GM18873 (cell line): Measurements from ENCODE around the gene AJAP1.

Source experiments
- ATAC-seq: cut with Tn5 transposase; IDR thresholded peaks from one replicate; pipeline ENCODE4 v1.9.1; 2021; ENCODE audit warnings: mild to moderate bottlenecking, moderate library complexity, moderate number of reproducible peaks; ENCODE audit not compliant: unreplicated experiment, low FRiP score

Gene AJAP1

DNA sequence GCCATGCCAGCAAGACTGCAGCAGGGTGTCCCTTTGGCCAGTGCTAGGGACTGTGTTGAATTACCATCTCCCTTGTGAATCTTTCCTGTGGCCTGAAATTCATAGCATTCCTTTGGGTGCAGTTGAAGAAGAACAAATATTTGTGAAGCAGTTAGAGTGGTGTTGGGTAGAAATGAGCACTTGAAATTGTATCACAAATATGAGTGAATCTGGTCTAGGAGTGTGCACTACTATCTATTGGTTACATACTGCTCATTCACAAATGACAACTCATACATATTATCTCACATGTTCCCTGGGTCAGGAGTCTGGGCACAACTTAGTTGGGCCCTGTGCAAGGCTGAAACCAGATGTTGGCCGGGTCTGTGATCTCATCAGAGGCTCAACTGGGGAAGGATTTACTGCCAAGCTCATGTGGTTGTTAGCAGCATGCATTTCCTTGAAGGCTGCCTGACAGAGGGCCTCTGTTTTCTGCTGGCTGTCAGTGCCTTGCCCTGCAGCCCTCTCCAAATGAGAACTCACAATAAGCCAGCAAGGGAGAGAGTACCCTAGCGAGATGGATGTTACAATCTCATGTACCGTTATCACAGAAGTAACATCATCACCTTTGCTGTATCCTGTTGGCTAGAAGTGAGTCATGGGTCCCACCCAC is 23.8 kb downstream of the AJAP1 start:
- ATAC-seq = no peak

GRCh38 chr1:4681026-4681425 is 26.6 kb downstream of the AJAP1 start:
- no peak for ATAC-seq

- no peak for ATAC-seq
Measured at GRCh38 chr1:4682607-4683220, 28.3 kb downstream of the AJAP1 start.

GRCh38 chr1:4684136-4684535 is 29.7 kb downstream of the AJAP1 start:
- ATAC-seq = no peak

- no peak for ATAC-seq
Measured at GRCh38 chr1:4684864-4685522, 30.6 kb downstream of the AJAP1 start.

GRCh38 chr1:4685523-4685865 is 31.1 kb downstream of the AJAP1 start:
- ATAC-seq = no peak

GRCh38 chr1:4687943-4688342 is 33.5 kb downstream of the AJAP1 start:
- no peak for ATAC-seq

- ATAC-seq = no peak
Measured at GRCh38 chr1:4689271-4689935, 35.0 kb downstream of the AJAP1 start.

- no peak for ATAC-seq
Measured at GRCh38 chr1:4689941-4690635, 35.7 kb downstream of the AJAP1 start.

- ATAC-seq = no peak
Measured at GRCh38 chr1:4690951-4691675, 36.7 kb downstream of the AJAP1 start.

GRCh38 chr1:4691766-4692405 is 37.5 kb downstream of the AJAP1 start:
- ATAC-seq = no peak

DNA sequence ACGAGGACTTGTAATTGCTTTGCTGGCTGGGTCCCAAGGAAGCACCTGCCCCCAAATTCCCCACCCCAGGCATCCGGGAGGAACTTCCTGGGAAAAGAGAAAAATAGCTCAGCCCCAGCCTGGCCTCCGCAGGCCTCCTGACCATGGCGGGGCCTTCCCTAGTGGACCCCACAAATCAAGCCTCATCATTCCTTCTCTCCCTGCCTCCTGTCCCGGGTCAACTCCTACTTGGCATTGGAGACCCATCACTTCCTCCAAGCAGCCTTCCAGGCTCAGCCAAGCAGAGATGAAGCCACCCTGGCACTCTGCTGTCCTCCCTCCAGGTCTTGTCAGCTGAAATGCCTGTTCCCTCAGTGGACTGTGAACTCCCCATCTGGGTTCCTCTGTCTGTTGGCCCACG is 38.0 kb downstream of the AJAP1 start:
- no peak for ATAC-seq

- no peak for ATAC-seq
Measured at GRCh38 chr1:4693331-4693730, 38.9 kb downstream of the AJAP1 start.

DNA sequence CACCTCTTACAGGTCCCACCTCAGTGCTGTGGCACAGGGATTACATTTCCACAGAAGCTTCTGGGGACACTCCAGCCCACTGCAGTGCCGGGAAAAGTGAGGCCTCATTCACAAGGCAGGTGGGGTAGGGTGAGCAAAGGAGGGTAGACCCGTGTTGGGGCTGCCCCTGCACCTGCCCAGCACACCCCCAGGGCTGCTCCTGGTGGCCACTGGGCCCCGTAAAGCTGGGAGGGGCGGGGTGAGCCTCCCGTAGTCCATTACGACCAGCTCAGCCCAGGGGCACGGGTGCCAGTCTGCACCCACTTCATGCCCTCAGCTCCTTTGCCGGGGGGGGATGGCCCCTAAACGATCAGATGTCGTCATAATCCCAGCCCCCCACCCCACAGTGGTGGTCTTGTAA is 39.5 kb downstream of the AJAP1 start:
- no peak for ATAC-seq

DNA sequence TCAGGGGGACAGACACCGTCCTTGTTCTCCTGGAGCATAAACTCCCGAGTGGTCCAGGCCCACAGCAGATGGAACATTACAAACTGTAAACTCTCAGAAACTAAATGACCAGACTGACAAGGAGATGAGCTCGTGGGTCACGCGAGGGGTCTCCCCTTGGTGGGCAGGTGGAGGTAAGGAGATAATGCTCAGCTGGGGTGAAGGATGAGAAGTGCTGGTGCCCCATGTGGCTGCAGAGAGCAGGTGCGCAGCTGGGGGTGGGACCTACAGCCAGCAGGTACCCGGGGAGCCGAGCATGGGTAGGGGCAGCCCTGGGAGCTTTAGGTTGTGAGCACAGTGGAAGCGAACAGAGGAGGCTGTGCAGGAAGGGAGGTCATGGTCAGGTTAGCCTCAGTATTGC is 40.1 kb downstream of the AJAP1 start:
- ATAC-seq = no peak

GRCh38 chr1:4695241-4695640 is 40.8 kb downstream of the AJAP1 start:
- ATAC-seq = no peak

- no peak for ATAC-seq
Measured at GRCh38 chr1:4696161-4696745, 41.8 kb downstream of the AJAP1 start.

GRCh38 chr1:4696753-4697152 is 42.3 kb downstream of the AJAP1 start:
- no peak for ATAC-seq

- ATAC-seq = no peak
Measured at GRCh38 chr1:4697801-4698200, 43.4 kb downstream of the AJAP1 start.
